Measurements from ENCODE around the gene ZNF30.
"Not testable (repeated sequence)": the region's sequence is repeated elsewhere in the genome, so short reads cannot be mapped to it uniquely, and the experiment has no call there.

Gene ZNF30

GRCh38 chr19:34989298-34989697, 62.6 kb downstream of the ZNF30 start:
- no peak for ATAC-seq (ENCODE audit: low read depth)
- no peak for TF ChIP-seq CTCF (IDR thresholded peaks at IDR 0.05; ENCODE audit: poor library complexity, severe bottlenecking)
- no peaks in the 10 kb centered on the region for H3K4me1 ChIP-seq (ENCODE audit: insufficient read depth, poor library complexity, severe bottlenecking)
- no peaks in the 10 kb centered on the region for H3K27me3 ChIP-seq (ENCODE audit: insufficient read depth, poor library complexity, severe bottlenecking)
- no peaks in the 10 kb centered on the region for H3K9me3 ChIP-seq (ENCODE audit: severe bottlenecking)
- no peak overlapping the region for H3K4me3 ChIP-seq (ENCODE audit: severe bottlenecking)
- H3K36me3 ChIP-seq (ENCODE audit: low read depth) = no peaks in the 10 kb centered on the region
- DNase-seq (ENCODE audit: low spot score) = no peak
- H3K27ac ChIP-seq (ENCODE audit: poor library complexity, severe bottlenecking) = no peak overlapping the region

- DNase-seq (ENCODE audit: low spot score) (no peak), ATAC-seq (ENCODE audit: low read depth) (no peak)
- H3K4me1 ChIP-seq (ENCODE audit: insufficient read depth, poor library complexity, severe bottlenecking) = no peaks in the 10 kb centered on the region
- no peaks in the 10 kb centered on the region for H3K36me3 ChIP-seq (ENCODE audit: low read depth)
- H3K9me3 ChIP-seq (ENCODE audit: severe bottlenecking) = no peaks in the 10 kb centered on the region
- H3K4me3 ChIP-seq (ENCODE audit: severe bottlenecking) = no peak overlapping the region
- no peak for TF ChIP-seq CTCF (IDR thresholded peaks at IDR 0.05; ENCODE audit: poor library complexity, severe bottlenecking)
- no peaks in the 10 kb centered on the region for H3K27me3 ChIP-seq (ENCODE audit: insufficient read depth, poor library complexity, severe bottlenecking)
- no peak overlapping the region for H3K27ac ChIP-seq (ENCODE audit: poor library complexity, severe bottlenecking)
These were observed 64.0 kb downstream of the ZNF30 start for GRCh38 chr19:34990578-34991192.

GRCh38 chr19:34991542-34992333, 65.0 kb downstream of the ZNF30 start:
- no peak for TF ChIP-seq CTCF (IDR thresholded peaks at IDR 0.05; ENCODE audit: poor library complexity, severe bottlenecking)
- Histone ChIP-seq H3K4me3 (ENCODE audit: severe bottlenecking) (no peak overlapping the region), H3K9me3 (ENCODE audit: severe bottlenecking) (no peaks in the 10 kb centered on the region), H3K27me3 (ENCODE audit: insufficient read depth, poor library complexity, severe bottlenecking) (no peaks in the 10 kb centered on the region), H3K4me1 (ENCODE audit: insufficient read depth, poor library complexity, severe bottlenecking) (no peaks in the 10 kb centered on the region), H3K36me3 (ENCODE audit: low read depth) (no peaks in the 10 kb centered on the region), H3K27ac (ENCODE audit: poor library complexity, severe bottlenecking) (no peak overlapping the region)
- ATAC-seq (ENCODE audit: low read depth) = no peak
- DNase-seq (ENCODE audit: low spot score) = no peak

GRCh38 chr19:34992582-34992981, 65.9 kb downstream of the ZNF30 start:
- H3K9me3 ChIP-seq (ENCODE audit: severe bottlenecking); H3K27me3 ChIP-seq (ENCODE audit: insufficient read depth, poor library complexity, severe bottlenecking); H3K36me3 ChIP-seq (ENCODE audit: low read depth); H3K27ac ChIP-seq (ENCODE audit: poor library complexity, severe bottlenecking); H3K4me3 ChIP-seq (ENCODE audit: severe bottlenecking); H3K4me1 ChIP-seq (ENCODE audit: insufficient read depth, poor library complexity, severe bottlenecking); DNase-seq (ENCODE audit: low spot score); ATAC-seq (ENCODE audit: low read depth): not testable (repeated sequence)

GRCh38 chr19:34994286-34994642, 67.6 kb downstream of the ZNF30 start:
- DNase-seq (ENCODE audit: low spot score) (no peak), ATAC-seq (ENCODE audit: low read depth) (no peak)
- Histone ChIP-seq H3K27me3 (ENCODE audit: insufficient read depth, poor library complexity, severe bottlenecking) (no peaks in the 10 kb centered on the region), H3K4me3 (ENCODE audit: severe bottlenecking) (no peak overlapping the region), H3K36me3 (ENCODE audit: low read depth) (no peaks in the 10 kb centered on the region), H3K9me3 (ENCODE audit: severe bottlenecking) (no peaks in the 10 kb centered on the region), H3K4me1 (ENCODE audit: insufficient read depth, poor library complexity, severe bottlenecking) (no peaks in the 10 kb centered on the region), H3K27ac (ENCODE audit: poor library complexity, severe bottlenecking) (no peak overlapping the region)
- TF ChIP-seq CTCF (IDR thresholded peaks at IDR 0.05; ENCODE audit: poor library complexity, severe bottlenecking) = no peak
